GM08714 (cell line): ENCODE results near the gene FNBP1.

ENCODE experiments used
- H3K4me3 ChIP-seq: fragments of 200-500 bp; sonication (Bioruptor generic); 2 replicates; pipeline ENCODE4 v1.5.1; 2014; ENCODE audit warnings: mild to moderate bottlenecking, low read length, inconsistent platforms
- ZNF274 ChIP-seq: IDR thresholded peaks from 2 replicates; pipeline ENCODE4 v1.6.1; 2012; ENCODE audit warnings: mild to moderate bottlenecking, low read depth, low read length

The FNBP1 gene

GRCh38 chr9:130054325-130054786 lies 11.4 kb upstream of the FNBP1 start:
- peak overlapping the region; percentile 92 for H3K4me3 ChIP-seq

GRCh38 chr9:130053504-130054324 lies 10.7 kb upstream of the FNBP1 start, which contains the start of gene GPR107:
TSS of gene GPR107 (plus strand) at chr9:130053906. CDS start at chr9:130053933, 27 bp downstream.
- no peak for TF ChIP-seq ZNF274
- peak within 1 kb of the TSS; percentile 92 for H3K4me3 ChIP-seq

More at GRCh38 chr9:130054325-130054786, 11.4 kb upstream of the FNBP1 start:
- TF ChIP-seq ZNF274: no peak

- H3K4me3 ChIP-seq: peak overlapping the region; percentile 92
- TF ChIP-seq ZNF274: no peak
Measured at GRCh38 chr9:130053109-130053503, 10.1 kb upstream of the FNBP1 start.

GRCh38 chr9:130051855-130052254 lies 8.9 kb upstream of the FNBP1 start:
- TF ChIP-seq ZNF274: no peak
- H3K4me3 ChIP-seq: no peak overlapping the region

- TF ChIP-seq ZNF274: no peak
- H3K4me3 ChIP-seq: no peak overlapping the region
Measured at GRCh38 chr9:130050462-130050861, 7.5 kb upstream of the FNBP1 start.

GRCh38 chr9:130049431-130050210 lies 6.6 kb upstream of the FNBP1 start:
- no peak for TF ChIP-seq ZNF274
- no peak overlapping the region for H3K4me3 ChIP-seq

- no peak for TF ChIP-seq ZNF274
- no peak overlapping the region for H3K4me3 ChIP-seq
Measured at GRCh38 chr9:130045725-130046450, 2.9 kb upstream of the FNBP1 start.

GRCh38 chr9:130043654-130044623 lies 950 bp upstream of the FNBP1 start:
- TF ChIP-seq ZNF274: no peak
- H3K4me3 ChIP-seq: peak overlapping the region; percentile 64; the same call in 1 of the 2 replicates

GRCh38 chr9:130042406-130042884 lies 544 bp downstream of the FNBP1 start:
- peak overlapping the region; percentile 94 for H3K4me3 ChIP-seq

GRCh38 chr9:130041648-130042405 lies 1.2 kb downstream of the FNBP1 start:
- H3K4me3 ChIP-seq: peak overlapping the region; percentile 94

More at GRCh38 chr9:130042406-130042884, 544 bp downstream of the FNBP1 start:
- no peak for TF ChIP-seq ZNF274

GRCh38 chr9:130040984-130041647 lies 1.9 kb downstream of the FNBP1 start:
- TF ChIP-seq ZNF274: no peak
- H3K4me3 ChIP-seq: peak overlapping the region; percentile 94

More at GRCh38 chr9:130041648-130042405, 1.2 kb downstream of the FNBP1 start:
- no peak for TF ChIP-seq ZNF274
